MCF 10A (cell line): ENCODE data around the gene LIPE. TPM values are rescaled to one million over a fixed set of nuclear protein-coding genes. Genes with fewer than 3 reads are reported as not detected.

Source experiments
- BruUV-seq: library from RNA; stranded (reverse); fragments of 400-500 nt; replicated peaks from 2 replicates; lab custom pipeline; 2021; lab: Mats Ljungman, UMichigan
- CTCF ChIA-PET: fragments of 300-600 bp; sonication (Branson Sonifier 250); formaldehyde crosslinking; extraction: SDS; loops from one replicate; lab custom pipeline; 2021; ENCODE audit warnings: antibody characterized with exemption, inconsistent platforms; lab: Yijun Ruan, JAX
- POLR2A ChIA-PET: fragments of 300-600, 350-650 bp; sonication (Branson Sonifier 250); formaldehyde crosslinking; extraction: SDS; loops from one replicate; lab custom pipeline; 2020; ENCODE audit warnings: antibody characterized with exemption, inconsistent platforms; lab: Yijun Ruan, JAX
- DNase-seq: peaks from one replicate; pipeline ENCODE4 v3.0.0-alpha.2; 2018; ENCODE audit not compliant: unreplicated experiment
- H3K27ac Mint-ChIP-seq: one replicate; pipeline ENCODE4 v1.8.0; 2022; ENCODE audit warnings: mild to moderate bottlenecking, low read depth, mixed read lengths; ENCODE audit not compliant: unreplicated experiment
- H3K27me3 Mint-ChIP-seq: one replicate; pipeline ENCODE4 v1.8.0; 2022; ENCODE audit warnings: mixed read lengths; ENCODE audit not compliant: insufficient read depth, unreplicated experiment
- H3K36me3 Mint-ChIP-seq: one replicate; pipeline ENCODE4 v1.8.0; 2022; ENCODE audit warnings: mild to moderate bottlenecking, moderate library complexity, mixed read lengths; ENCODE audit not compliant: insufficient read depth, unreplicated experiment
- H3K4me1 Mint-ChIP-seq: one replicate; pipeline ENCODE4 v1.8.0; 2022; ENCODE audit warnings: mixed read lengths; ENCODE audit not compliant: insufficient read depth, unreplicated experiment
- H3K4me3 Mint-ChIP-seq: one replicate; pipeline ENCODE4 v1.8.0; 2022; ENCODE audit warnings: mild to moderate bottlenecking, moderate library complexity, mixed read lengths; ENCODE audit not compliant: unreplicated experiment
- H3K9me3 Mint-ChIP-seq: one replicate; pipeline ENCODE4 v1.8.0; 2022; ENCODE audit warnings: mixed read lengths; ENCODE audit not compliant: unreplicated experiment
- CTCF ChIP-seq: fragments of 200-600 bp; IDR thresholded peaks from one replicate; pipeline ENCODE4 v1.8.0; 2022; ENCODE audit warnings: antibody characterized with exemption, mild to moderate bottlenecking; ENCODE audit not compliant: unreplicated experiment
- intact Hi-C: fragments of 100-400 bp; cut with micrococcal nuclease; formaldehyde crosslinking; loops from 2 replicates; pipeline ENCODE4 v1.14.1; 2022
- total RNA-seq: library from RNA; stranded (reverse); gene quantifications from 2 replicates; pipeline ENCODE4 v1.2.3, GENCODE V29; 2022

Gene LIPE
- total RNA-seq, 1 experiment from 2014 or later, result 11.7 TPM

- CTCF ChIA-PET, result interaction anchor here (0.5 to 2.2 kb wide), 9 partner anchors 7 to 762 kb away, joined by 3 to 13 read pairs (median 4); no protein-coding TSS in a partner anchor
- no peak overlapping the region for H3K27ac Mint-ChIP-seq
These were observed 7.9 kb downstream of the LIPE start for GRCh38 chr19:42419309-42419708.

GRCh38 chr19:42412661-42413076, 14.5 kb downstream of the LIPE start:
- POLR2A ChIA-PET, result interaction anchor here (0.9 to 1.2 kb wide), 4 partner anchors 11 to 540 kb away, joined by 3 to 6 read pairs (median 4); no protein-coding TSS in a partner anchor
- H3K36me3 Mint-ChIP-seq, result peaks cover 16% of the 10 kb centered on the region
- intact Hi-C loops, result no loop called here

More at GRCh38 chr19:42419309-42419708, 7.9 kb downstream of the LIPE start:
- intact Hi-C loops, result no loop called here
- TF ChIP-seq CTCF, result no peak
- DNase-seq, result no peak
- Mint-ChIP-seq H3K9me3 (no peaks in the 10 kb centered on the region), H3K4me3 (no peak overlapping the region), H3K36me3 (peaks cover 26% of the 10 kb centered on the region), H3K4me1 (peaks cover 34% of the 10 kb centered on the region), H3K27me3 (no peaks in the 10 kb centered on the region)
- POLR2A ChIA-PET, result interaction anchor here (0.7 to 2.9 kb wide), 2 partner anchors 22 to 23 kb away, joined by 6 to 11 read pairs; no protein-coding TSS in a partner anchor
- no TSS peak for BruUV-seq

GRCh38 chr19:42412227-42412626, 15.0 kb downstream of the LIPE start:
- Mint-ChIP-seq H3K27me3 (no peaks in the 10 kb centered on the region), H3K36me3 (peaks cover 16% of the 10 kb centered on the region), H3K9me3 (no peaks in the 10 kb centered on the region), H3K4me1 (peaks cover 15% of the 10 kb centered on the region), H3K4me3 (no peak overlapping the region), H3K27ac (no peak overlapping the region)
- POLR2A ChIA-PET, result interaction anchor here (0.6 to 1.2 kb wide), 6 partner anchors 12 to 539 kb away, joined by 3 to 6 read pairs (median 4); no protein-coding TSS in a partner anchor
- DNase-seq, result no peak
- TF ChIP-seq CTCF, result no peak
- intact Hi-C loops, result no loop called here
- no TSS peak for BruUV-seq
- CTCF ChIA-PET, result interaction anchor here (0.9 to 1.9 kb wide), 5 partner anchors 8 to 279 kb away, joined by 3 to 8 read pairs (median 3); no protein-coding TSS in a partner anchor

More at GRCh38 chr19:42412661-42413076, 14.5 kb downstream of the LIPE start:
- Mint-ChIP-seq H3K4me1 (peaks cover 15% of the 10 kb centered on the region), H3K4me3 (no peak overlapping the region), H3K9me3 (no peaks in the 10 kb centered on the region), H3K27me3 (no peaks in the 10 kb centered on the region), H3K27ac (no peak overlapping the region)
- DNase-seq, result no peak
- no TSS peak for BruUV-seq
- CTCF ChIA-PET, result interaction anchor here (0.7 to 1.9 kb wide), 5 partner anchors 7 to 280 kb away, joined by 3 to 8 read pairs (median 3); no protein-coding TSS in a partner anchor
- no peak for TF ChIP-seq CTCF

GRCh38 chr19:42411581-42412178, 15.5 kb downstream of the LIPE start:
- ChIA-PET CTCF (interaction anchor here (0.6 to 1.9 kb wide), 6 partner anchors 8 to 1093 kb away, joined by 3 to 8 read pairs (median 4); no protein-coding TSS in a partner anchor), POLR2A (interaction anchor here (0.6 to 1.2 kb wide), 5 partner anchors 11 to 539 kb away, joined by 3 to 6 read pairs (median 5); no protein-coding TSS in a partner anchor)
- no peak overlapping the region for H3K4me3 Mint-ChIP-seq
- H3K4me1 Mint-ChIP-seq, result peaks cover 15% of the 10 kb centered on the region
- H3K27me3 Mint-ChIP-seq, result no peaks in the 10 kb centered on the region
- no peaks in the 10 kb centered on the region for H3K9me3 Mint-ChIP-seq
- intact Hi-C loops, result no loop called here
- H3K36me3 Mint-ChIP-seq, result peaks cover 19% of the 10 kb centered on the region
- no peak for TF ChIP-seq CTCF
- DNase-seq, result no peak
- BruUV-seq, result no TSS peak
- no peak overlapping the region for H3K27ac Mint-ChIP-seq
